Right ventricle myocardium inferior (tissue), 1 donor: ENCODE results near the gene UBALD2. TPM values are rescaled to one million over a fixed set of nuclear protein-coding genes. Genes with fewer than 3 reads are reported as not detected.
"Not testable (repeated sequence)": the region's sequence is repeated elsewhere in the genome, so short reads cannot be mapped to it uniquely, and the experiment has no call there.

Experiments
- ATAC-seq: fragments of 200-7000 bp; cut with Tn5 transposase; one replicate; pipeline ENCODE4 v1.9.1; 2020; ENCODE audit warnings: mild to moderate bottlenecking, moderate library complexity
- DNase-seq: peaks from one replicate; pipeline ENCODE4 v3.0.0; 2021; ENCODE audit errors: missing footprints
- intact Hi-C: fragments of 100-400 bp; cut with DNase I; formaldehyde crosslinking; loops from one replicate; pipeline ENCODE4 v1.11.0; 2022
- total RNA-seq: library from RNA; stranded (reverse); fragmentation: NEBNext Ultra II Directional; extraction: Animal tissue kit (Norgen Biotek cat#: 25700); gene quantifications from one replicate; pipeline ENCODE4 v1.2.1, GENCODE V29; 2021
- donor health status: DM: no; HTN: yes; CAD: no; lungs with severe emphysema.

UBALD2 gene
- total RNA-seq, 1 donor from 2014 or later: 30.4 TPM

- DNase-seq (no peak), ATAC-seq (no peak)
- intact Hi-C loops: loop anchor here (2.0 kb wide), 1 partner anchor 23 kb away; the partner anchor contains the start of gene UBALD2
Observed at GRCh38 chr17:76241691-76242255, 23.4 kb upstream of the UBALD2 start.

- ATAC-seq (no peak), DNase-seq (no peak)
- intact Hi-C loops: no loop called here
Observed at GRCh38 chr17:76243826-76244679, 21.1 kb upstream of the UBALD2 start.

DNA sequence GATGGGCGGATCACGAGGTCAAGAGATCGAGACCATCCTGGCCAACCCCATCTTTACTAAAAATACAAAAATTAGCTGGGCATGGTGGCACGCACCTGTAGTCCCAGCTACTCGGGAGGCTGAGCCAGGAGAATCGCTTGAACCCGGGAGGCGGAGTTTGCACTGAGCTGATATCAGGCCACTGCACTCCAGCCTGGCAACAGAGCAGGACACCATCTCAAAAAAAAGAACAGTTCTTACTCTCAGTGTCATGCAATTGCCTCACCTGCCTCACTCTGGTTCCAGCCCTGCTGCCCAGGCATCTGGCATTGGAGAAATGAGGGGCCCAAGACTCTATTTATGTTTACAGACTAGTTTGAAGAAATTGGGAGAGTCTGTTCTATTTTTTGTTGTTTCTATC lies 20.4 kb upstream of the UBALD2 start:
- ATAC-seq, DNase-seq, intact Hi-C loops: not testable (repeated sequence)

DNA sequence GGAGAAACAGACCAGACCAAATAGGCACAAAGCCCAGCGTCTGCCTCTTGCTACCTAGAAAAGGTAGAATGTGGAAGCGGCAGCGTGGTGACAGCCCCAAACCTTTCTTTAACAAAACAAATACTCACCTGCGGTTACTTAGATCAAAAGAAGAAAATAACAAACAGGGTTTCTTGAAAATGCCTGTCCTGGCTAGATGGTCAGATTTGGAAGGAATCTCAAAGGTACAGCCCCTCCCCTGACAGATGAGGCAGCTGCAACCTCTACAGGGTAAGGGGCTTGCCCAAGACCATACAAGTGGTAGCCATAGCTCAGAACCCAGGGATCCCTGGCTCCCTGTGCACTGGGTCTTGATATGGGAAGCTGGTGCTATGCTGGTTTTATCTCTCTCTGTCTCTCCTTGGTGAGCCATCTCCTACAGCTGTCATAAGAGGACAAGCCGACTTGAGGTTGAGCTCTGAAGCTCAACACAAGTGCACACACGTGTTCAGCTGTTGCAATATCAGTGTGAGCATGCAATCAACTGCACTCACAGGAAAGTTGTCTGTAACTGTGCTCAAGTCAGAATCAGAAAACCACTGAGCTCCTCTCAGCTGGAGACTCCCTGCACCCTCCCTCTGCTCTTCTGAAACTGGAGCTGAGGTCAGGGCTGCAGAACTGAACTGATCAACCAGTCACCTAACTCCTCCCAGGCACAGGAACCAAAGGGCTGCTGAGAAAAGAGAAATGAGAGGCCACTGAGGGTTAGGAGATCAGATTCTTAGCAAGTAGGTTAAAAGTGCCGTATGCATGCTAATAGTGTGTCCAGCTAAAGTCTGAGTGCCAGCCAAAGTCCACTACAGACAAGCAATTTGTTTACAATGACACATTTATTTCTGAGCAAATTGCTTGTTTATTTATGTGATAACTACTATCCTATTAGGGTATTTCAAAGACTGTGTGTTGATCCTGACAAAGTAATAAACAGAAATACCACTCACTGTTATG lies 18.8 kb upstream of the UBALD2 start:
- intact Hi-C loops: no loop called here
- peak; percentile 34 for ATAC-seq
- no peak for DNase-seq

DNA sequence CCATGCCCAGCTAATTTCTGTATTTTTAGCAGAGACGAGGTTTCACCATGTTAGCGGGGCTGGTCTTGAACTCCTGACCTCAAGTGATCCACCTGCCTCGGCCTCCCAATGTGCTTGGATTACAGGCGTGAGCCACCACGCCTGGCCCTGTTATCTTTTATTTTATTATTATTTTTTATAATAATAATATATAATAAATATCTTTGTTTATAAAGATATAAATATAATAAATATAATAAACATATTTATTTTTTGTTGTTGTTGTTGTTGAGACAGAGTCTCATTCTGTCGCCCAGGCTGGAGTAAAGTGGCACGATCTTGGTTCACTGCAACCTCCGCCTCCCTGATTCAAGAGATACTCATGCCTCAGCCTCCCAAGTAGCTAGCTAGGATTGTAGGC lies 17.8 kb upstream of the UBALD2 start:
- DNase-seq (no peak), ATAC-seq (no peak)
- intact Hi-C loops: no loop called here

- ATAC-seq (no peak), DNase-seq (no peak)
- intact Hi-C loops: no loop called here
Observed at GRCh38 chr17:76248013-76248782, 16.9 kb upstream of the UBALD2 start.

- ATAC-seq (no peak), DNase-seq (no peak)
- intact Hi-C loops: no loop called here
Observed at GRCh38 chr17:76250141-76250540, 15.0 kb upstream of the UBALD2 start.

- no peak for DNase-seq
- intact Hi-C loops: no loop called here
- ATAC-seq: no peak
Observed at GRCh38 chr17:76251478-76252039, 13.6 kb upstream of the UBALD2 start.

DNA sequence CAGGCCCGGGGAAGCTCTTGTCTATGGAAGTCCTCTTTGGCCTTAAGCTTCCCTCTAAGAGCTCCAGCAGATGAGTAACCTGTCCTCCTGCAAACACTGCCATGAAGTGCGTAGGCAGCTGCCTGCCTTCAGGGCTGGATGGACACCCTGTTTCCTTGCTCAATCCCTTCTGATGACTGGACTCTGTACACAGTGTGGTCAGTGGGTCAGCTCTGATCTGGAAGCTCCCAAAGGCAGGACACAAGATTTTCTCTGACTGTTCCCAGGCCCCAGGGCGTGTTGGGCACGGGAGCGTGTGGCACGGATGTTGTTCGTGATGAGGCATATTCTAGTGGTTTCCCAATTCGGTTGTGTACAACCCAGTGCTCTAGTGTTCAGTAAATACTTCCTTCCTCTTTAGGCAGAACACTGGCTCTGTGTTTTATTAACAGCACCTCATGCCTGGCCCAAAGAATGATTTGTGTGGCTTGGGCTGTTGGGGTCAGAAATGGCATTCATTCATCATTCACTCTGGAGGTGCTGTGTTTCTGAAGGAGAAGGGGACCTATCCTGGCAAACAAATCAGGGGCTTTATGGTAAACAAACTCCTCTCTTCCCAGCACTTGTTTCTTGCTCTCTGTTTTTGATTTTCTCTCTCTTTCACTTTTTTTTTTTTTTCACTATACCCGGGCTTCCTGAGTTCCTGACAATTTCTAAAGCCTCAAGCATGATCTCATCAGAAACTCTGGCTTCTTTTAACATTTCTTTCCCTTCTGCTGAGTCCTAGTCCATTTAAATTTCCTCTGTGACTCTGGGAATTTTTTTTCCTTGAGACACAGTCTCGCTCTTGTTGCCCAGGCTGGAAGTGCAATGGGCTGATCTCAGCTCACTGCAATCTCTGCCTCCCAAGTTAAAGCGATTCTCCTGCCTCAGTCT lies 12.9 kb upstream of the UBALD2 start:
- intact Hi-C loops: no loop called here
- ATAC-seq (peak; percentile 68), DNase-seq (peak; percentile 84)

- ATAC-seq, intact Hi-C loops: not testable (repeated sequence)
- DNase-seq: peak; percentile 59
Observed at GRCh38 chr17:76252967-76253766, 12.0 kb upstream of the UBALD2 start.

- no peak for DNase-seq
- intact Hi-C loops: no loop called here
- ATAC-seq: no peak
Observed at GRCh38 chr17:76253841-76254240, 11.3 kb upstream of the UBALD2 start.

GRCh38 chr17:76254275-76254674 lies 10.9 kb upstream of the UBALD2 start:
- intact Hi-C loops: no loop called here
- DNase-seq: no peak
- no peak for ATAC-seq

DNA sequence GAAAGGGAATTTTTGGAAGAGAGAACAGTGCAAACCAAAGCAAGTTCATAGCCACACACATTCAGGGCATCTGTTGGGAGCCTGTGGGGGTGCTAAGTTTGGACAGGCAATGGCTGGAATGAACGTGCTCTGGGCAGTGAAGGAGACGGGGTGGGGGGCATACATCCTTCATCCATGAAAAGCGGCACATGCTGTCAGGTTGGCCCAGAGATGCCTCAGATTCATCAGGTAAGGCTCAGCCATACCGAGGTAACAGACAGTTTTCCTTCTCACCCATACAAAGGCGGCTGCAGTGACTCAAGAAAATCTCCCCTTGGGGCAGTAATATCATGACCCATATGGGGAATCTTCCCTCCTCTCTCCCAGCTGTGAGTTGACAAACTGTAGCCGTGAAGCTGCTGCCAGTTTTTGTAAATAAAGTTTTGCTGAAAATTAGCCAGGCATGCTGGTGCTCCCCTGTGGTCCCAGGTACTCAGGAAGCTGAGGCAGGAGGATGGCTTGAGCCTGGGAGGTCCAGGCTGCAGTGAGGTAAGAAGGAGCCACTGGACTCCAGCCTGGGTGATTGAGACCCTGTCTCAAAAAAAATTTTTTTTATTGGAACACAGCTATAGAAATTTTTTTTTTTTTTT lies 9.2 kb upstream of the UBALD2 start:
- ATAC-seq (no peak), DNase-seq (peak; percentile 25)
- intact Hi-C loops: no loop called here

DNA sequence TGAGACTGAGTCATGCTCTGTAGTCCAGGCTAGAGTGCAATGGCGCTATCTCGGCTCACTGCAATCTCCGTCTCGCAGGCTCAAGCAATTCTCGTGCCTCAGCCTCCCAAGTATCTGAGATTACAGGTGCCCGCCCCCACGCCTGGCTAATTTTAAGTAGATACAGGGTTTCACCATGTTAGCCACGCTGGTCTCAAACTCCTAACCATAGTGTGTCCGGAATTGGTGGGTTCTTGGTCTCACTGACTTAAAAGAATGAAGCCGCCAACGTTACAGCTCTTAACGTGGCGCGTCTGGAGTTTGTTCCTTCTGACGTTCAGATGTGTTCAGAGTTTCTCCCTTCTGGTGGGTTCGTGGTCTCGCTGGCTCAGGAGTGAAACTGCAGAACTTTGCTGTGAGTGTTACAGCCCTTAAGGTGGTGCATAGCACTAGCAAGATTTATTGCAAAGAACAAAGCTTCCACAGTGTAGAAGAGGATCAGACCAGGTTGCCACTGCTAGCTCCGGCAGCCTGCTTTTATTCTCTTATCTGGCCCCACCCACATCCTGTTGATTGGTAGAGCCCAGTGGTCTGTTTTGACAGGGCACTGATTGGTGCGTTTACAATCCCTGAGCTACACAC lies 8.6 kb upstream of the UBALD2 start:
- intact Hi-C loops, ATAC-seq: not testable (repeated sequence)
- DNase-seq: peak; percentile 48

DNA sequence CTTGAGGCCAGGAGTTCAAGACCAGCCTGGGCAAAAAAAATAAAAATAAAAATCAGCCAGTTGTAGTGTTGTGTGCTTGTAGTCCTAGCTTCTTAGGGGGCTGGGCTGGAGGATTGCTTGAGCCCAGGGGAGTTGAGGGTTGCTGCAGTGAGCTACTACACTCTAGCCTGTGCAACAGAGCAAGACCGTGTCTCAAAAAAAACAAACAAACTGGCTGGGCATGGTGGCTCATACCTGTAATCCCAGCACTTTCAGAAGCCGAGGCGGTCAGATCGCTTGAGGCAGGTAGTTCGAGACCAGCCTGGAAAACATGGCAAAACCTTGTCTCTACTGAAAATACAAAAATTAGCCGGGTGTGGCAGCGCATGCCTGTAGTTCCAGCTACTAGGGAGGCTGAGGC lies 4.9 kb upstream of the UBALD2 start:
- DNase-seq: no peak
- intact Hi-C loops: no loop called here
- ATAC-seq: no peak

GRCh38 chr17:76260669-76261068 lies 4.5 kb upstream of the UBALD2 start:
- ATAC-seq (no peak), DNase-seq (peak; percentile 56)
- intact Hi-C loops: no loop called here
